ENCODE results near the gene AURKB. TPM values are rescaled to one million over a fixed set of nuclear protein-coding genes. Genes with fewer than 3 reads are reported as not detected.
A peak's percentile ranks its signal among the peaks of the same experiment; 100 is the strongest.

The AURKB gene
- total RNA-seq, 4 donors from 2014 or later, result 12.8 TPM; not detected in 3

GRCh38 chr17:8225813-8226535 is 15.6 kb upstream of the AURKB start:
- Histone ChIP-seq H3K9me3 (no peaks in the 10 kb centered on the region), H3K4me3 (peak overlapping the region; percentile 3 to 19), H3K36me3 (no peaks in the 10 kb centered on the region), H3K4me1 (peaks cover 0 to 9% of the 10 kb centered on the region in 2 donors), H3K27ac (peak overlapping the region; percentile 70 to 82), H3K27me3 (no peaks in the 10 kb centered on the region)
- DNase-seq, result peak; percentile 53 to 61
- intact Hi-C loops (cut with DNase I; ENCODE audit: low total_unique reads), result no loop called here
- TF ChIP-seq CTCF (IDR thresholded peaks at IDR 0.05) (no peak), POLR2A (IDR thresholded peaks at IDR 0.05) (no peak)

GRCh38 chr17:8224891-8225812 is 14.8 kb upstream of the AURKB start:
- Histone ChIP-seq H3K36me3 (no peaks in the 10 kb centered on the region), H3K4me3 (no peak overlapping the region), H3K9me3 (no peaks in the 10 kb centered on the region), H3K4me1 (peaks cover 0 to 9% of the 10 kb centered on the region in 2 donors), H3K27me3 (no peaks in the 10 kb centered on the region), H3K27ac (peak overlapping the region in 1 of 2 donors; percentile 82)
- no peak for DNase-seq
- TF ChIP-seq CTCF (IDR thresholded peaks at IDR 0.05) (no peak), POLR2A (IDR thresholded peaks at IDR 0.05) (no peak)
- intact Hi-C loops (cut with DNase I; ENCODE audit: low total_unique reads), result loop anchor here (5.0 kb wide), 1 partner anchor 38 kb away; no protein-coding TSS in a partner anchor

GRCh38 chr17:8223356-8224126 is 13.2 kb upstream of the AURKB start:
- Histone ChIP-seq H3K9me3 (no peaks in the 10 kb centered on the region), H3K36me3 (no peaks in the 10 kb centered on the region), H3K4me1 (peaks cover 0 to 9% of the 10 kb centered on the region in 2 donors), H3K4me3 (peak overlapping the region; percentile 63 to 76), H3K27ac (peak overlapping the region; percentile 98 to 99), H3K27me3 (no peaks in the 10 kb centered on the region)
- intact Hi-C loops (cut with DNase I; ENCODE audit: low total_unique reads), result loop anchor here (5.0 kb wide), 1 partner anchor 36 kb away; no protein-coding TSS in a partner anchor
- TF ChIP-seq POLR2A (IDR thresholded peaks at IDR 0.05) (no peak), CTCF (IDR thresholded peaks at IDR 0.05) (no peak)
- peak; percentile 64 to 66 for DNase-seq

- Histone ChIP-seq H3K27me3 (no peaks in the 10 kb centered on the region), H3K4me1 (peaks cover 0 to 9% of the 10 kb centered on the region in 2 donors), H3K27ac (peak overlapping the region; percentile 98 to 99), H3K4me3 (peak overlapping the region; percentile 63 to 76), H3K9me3 (no peaks in the 10 kb centered on the region), H3K36me3 (no peaks in the 10 kb centered on the region)
- TF ChIP-seq POLR2A (IDR thresholded peaks at IDR 0.05) (peak; percentile 82 to 87), CTCF (IDR thresholded peaks at IDR 0.05) (no peak)
- DNase-seq, result peak; percentile 96 to 97
- intact Hi-C loops (cut with DNase I; ENCODE audit: low total_unique reads), result loop anchor here (5.0 kb wide), 1 partner anchor 35 kb away; no protein-coding TSS in a partner anchor
Observed at GRCh38 chr17:8222630-8223355, 12.4 kb upstream of the AURKB start.
